HS-27A (cell line): ENCODE results near the gene GLYATL1B.
"Not testable (repeated sequence)": the region's sequence is repeated elsewhere in the genome, so short reads cannot be mapped to it uniquely, and the experiment has no call there.

Experiments used
- DNase-seq: peaks from one replicate; pipeline ENCODE4 v3.0.0-alpha.2; 2012; ENCODE audit warnings: low read depth, missing footprints

Gene GLYATL1B

DNA sequence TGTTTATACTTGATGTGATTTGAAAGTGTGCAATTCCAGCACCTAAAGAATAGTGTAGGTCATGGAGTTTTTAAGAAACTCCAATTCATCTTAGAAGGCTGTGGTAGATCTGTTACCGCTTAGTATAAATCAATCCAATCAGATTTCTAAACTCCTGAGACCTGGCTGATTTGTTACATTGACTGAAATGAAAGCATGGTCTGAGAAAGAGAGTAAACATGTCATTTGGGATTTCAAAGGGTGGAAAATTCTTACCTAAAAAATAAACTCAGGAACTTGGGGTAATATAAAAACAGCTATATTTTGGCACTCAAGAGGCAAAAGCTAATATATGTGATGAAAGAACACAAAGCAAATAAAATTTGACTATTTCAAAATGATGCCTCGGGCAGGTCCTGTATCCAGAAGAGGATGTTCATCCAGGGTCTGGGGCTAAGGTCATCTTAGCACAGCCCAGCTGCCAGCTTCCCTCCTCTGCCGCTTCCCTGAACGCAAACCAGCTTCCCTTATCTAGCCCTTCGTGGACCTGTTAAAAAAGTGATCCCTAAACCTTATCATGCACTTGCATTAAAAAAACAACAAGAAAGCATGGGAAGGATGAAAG, 10.0 kb downstream of the GLYATL1B start:
- DNase-seq = not testable (repeated sequence)

DNA sequence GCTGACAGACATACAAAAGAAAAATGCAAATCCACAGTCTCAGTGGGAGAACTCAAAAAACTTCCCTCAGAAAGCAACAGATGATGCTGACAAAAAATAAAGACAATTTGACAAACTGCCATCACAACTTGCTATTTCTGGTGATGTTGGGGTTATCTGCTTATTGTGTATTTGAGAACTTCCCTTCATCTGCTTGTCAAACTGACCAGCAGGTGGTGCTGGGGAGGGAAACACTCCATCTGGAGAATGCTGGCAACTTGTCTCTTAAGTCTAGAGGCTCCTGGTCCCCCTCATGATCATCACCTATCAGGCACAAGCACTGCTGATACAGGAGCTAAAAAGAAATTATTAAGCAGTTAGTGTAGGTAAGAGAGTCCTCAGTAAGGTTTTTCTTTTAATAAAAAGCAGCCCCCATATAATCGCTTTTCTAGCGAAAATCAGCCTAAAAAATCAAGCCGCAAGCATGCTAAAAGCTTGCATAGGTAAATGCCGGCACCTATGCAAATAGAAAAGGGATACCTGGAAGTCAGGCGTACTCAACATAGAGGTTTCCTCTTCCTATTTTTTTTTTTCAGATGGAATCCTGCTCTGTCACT, 11.1 kb downstream of the GLYATL1B start:
- no peak for DNase-seq

DNA sequence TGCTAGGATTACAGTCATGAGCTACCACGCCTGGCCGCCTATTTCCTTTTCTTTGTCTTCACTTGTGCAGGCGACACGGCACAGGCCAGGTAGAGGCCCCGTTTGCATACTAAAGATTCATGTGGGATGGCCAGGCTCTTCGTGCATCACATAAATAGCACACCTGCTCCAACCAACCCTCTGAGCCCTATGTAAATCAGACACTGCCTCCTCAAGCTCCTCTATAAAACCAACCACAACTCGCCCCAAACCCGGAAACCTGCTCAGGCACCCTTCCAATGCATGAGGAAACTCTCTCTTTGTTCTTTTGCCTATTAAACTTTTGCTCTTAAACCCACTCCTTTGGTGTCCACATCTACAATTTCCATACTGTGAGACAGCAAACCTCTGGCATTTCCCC, 11.8 kb downstream of the GLYATL1B start:
- DNase-seq = not testable (repeated sequence)

DNA sequence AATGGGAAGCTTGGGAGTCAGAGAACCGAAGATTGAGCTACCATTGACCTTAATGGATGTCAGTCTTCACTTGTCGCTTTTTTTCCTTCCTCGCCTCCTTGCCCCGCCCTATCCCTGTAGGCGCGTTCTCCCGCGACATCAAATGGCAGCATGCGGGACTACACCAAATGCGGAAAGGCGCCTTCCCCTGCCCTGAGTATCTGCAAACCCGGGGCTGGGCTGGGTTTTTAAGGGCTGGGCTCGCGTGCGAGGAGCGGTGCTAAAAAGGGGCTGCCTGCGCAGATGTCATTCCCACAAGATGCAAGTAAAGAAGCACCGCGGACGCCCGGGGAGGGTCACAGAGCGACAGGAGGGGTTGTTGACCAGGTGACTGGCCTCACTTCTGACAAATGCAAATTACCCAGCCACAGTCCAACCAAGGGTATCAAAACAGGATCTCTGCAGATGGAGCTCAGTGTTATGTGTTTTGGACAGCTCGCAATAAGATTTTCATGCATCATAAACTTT, 16.2 kb downstream of the GLYATL1B start:
- no peak for DNase-seq

DNA sequence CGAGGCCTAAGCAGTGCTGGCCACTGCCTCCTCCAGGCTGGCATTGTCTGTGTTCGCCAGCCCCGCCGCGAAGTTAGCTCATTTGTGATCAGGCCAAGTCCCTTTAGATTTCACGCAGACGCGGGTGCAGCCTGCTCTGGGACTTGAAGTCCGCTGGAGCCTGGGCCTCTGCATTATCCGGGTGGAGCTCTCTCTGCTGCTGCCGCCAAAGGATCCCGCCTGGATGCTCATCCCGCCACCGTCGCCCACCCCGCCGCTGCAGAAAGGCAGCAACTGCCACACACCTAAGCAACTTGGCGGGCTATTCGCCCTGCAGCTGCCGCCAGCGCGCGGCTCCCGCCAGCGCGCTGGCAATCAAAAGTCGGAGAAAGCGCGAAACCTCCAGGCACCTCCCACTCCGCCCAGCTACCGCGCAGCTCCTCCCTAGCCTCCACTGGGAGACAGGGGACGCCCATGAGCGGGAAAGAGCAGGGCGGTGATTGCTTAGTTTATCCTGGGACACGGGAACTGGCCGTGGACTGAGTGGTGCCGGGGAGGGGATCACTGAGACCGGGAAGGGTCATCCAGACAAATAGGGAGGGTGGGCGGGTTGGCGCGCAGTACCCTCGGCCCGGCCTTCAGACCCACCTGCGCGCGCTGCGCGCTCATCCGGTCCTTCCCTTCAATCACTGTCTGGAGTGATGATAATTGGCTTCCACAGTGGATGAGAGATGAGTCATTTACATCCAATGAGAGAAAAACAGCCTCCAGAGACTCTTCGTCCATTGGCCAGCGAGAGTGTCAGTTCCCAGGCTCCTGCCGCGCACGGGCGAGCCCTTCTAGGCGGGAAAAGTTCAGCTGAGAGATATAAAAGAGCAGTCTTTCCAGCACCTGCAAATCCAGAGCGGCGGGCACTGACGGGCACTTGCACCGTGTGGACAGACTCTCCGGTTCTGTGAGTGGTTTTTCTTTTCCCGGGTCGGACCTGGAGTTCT, 20.5 kb downstream of the GLYATL1B start, which contains the start of gene FAM111B:
TSS of gene FAM111B (plus strand) at position 875 of the 974 bp plus-strand sequence. CDS start 2,389 bp downstream, outside the sequence.
- DNase-seq = peak; percentile 83

DNA sequence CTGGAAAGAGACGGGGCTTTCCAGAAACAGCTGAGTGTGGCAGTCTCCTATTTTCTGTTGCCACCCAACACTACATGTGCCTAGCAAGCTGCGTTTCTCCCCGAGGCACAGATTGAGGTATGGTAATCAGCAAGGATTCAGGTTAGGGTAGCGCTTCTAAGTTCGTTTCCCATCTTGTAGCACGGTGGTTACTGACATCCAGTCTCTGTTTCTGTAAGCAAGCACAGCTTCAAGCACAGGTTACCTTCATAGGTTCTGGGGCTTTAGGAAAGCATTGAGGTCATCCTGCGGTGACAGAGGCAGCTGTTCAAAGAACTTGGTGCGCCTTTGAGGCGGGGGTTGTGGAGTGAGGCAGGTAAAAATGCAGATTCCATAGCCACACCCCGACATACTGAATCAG, 21.6 kb downstream of the GLYATL1B start:
- DNase-seq = not testable (repeated sequence)

DNA sequence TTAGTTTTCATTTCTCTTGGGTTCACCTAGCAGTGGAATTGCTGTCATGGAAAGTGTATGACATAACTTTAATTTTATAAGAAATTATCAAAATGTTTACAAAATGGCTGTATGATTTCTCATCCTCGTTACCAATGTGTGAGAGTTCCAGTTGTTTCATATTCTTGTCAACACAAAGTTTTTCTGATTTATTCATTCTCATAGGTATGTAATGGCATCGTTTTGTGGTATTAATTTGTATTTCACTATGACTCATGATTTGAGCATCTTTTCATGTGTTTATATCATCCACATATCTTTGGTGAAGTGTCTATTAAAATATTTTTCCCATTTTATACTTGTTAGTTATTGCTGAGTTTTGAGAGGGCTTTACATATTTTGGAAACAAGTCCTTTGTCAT, 26.4 kb downstream of the GLYATL1B start:
- no peak for DNase-seq

DNA sequence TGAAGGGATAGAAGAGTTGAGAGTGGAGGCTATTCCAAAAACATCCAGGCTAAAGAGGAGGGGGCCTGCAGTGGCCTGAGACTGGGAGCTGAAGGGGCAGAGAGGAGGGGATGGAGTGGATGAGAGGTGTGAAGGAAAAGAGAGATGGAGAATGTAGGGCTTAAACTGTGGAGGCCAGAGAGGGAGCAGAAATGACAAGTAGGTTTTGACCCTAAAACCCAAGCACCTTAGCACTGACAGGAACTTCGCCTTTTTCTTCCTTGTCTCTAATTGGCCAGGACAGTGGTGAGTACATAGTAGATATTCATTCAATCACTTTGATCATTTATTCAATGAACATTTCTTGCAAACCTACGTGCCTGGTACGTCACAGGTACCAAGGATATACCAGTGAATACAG, 28.2 kb downstream of the GLYATL1B start:
- no peak for DNase-seq

DNA sequence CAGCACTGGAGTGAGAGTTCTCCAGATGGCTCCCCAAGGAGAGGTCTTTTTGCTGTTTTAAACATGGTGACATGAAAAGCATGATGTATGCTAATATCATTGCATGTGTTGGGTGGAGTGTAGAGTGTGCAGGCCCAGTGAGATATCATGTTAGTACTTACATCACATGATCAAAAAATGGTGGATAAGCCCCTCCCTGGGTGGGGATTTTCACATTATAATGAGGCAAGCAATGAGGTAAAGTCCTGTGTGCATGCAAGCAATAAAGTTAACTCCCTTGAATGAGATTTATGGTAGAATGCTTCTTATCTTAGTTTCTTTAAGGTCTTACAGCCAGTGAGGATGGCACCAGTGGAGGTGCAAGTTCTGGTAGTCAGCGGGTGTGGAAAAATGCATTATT, 29.4 kb downstream of the GLYATL1B start:
- DNase-seq = no peak

DNA sequence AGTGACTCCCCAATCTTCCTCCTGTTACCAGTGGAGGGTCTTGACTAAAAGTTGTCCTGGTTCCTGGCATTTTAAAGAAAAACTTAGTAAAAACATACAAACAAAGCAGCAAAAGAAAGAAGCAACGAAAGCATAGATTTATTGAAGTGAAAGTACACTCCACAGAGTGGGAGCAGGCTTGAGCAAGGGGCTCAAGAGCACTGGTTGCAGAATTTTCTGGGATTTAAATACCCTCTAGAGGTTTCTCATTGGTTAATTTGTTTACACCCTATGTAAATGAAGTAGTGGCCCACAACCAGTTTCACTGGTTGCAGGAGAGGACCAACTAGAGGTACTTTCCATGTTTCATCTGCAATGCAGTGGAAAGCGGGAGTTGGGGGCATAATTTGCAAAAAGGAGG, 31.7 kb downstream of the GLYATL1B start:
- no peak for DNase-seq

DNA sequence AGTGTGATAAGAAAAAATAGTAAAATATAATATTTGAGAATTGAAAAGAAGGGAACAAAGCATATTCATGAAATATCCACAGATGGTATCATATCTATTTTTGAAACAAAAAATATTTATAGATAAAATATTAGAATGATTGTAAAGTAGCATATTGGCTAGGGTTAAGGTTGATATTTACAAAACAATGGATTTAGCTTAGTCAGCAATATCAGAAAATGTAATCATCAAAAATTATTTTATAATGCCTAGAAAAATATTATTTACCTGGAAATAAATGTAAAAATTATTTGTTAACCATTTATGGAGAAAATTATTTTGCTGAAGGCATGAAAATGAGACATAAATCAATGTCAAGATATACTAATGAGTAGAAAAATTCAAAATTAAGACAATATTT, 33.7 kb downstream of the GLYATL1B start:
- no peak for DNase-seq

DNA sequence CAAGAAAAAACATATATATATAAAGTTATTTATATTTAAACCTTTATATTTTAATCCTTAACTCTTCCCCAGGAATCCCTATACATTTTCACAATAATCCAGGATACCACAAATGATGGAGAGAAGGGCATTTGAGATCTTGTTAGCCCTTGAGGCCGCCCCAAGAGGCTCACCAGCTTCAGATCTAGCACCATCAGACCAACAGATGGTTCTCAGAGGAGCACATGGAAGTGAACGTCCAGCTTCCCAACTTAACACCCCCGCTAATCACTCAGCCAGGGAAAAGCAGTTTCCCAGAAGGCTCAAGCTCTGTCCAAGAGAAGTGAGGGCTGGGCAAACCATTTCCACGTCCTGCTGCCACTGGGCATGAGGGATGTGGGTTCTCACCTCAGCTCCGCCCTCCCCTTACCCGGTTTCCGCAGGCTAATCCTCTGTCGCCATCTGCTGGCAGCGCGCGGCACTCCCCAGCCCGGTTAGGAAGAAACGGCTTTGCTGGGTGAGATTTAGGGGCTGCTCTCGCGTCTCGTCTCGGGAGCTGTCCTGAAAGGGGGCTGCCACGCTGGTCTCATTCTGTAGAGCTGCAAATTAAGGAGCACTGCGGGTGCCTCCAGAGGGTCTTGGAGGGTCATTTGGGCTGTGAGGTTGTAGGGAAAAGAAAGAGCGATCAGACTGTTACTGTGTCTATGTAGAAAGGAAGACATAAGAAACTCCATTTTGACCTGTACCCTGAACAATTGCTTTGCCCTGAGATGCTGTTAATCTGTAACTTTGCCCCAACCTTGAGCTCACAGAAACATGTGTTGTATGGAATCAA, 49.7 kb downstream of the GLYATL1B start:
- DNase-seq = no peak

DNA sequence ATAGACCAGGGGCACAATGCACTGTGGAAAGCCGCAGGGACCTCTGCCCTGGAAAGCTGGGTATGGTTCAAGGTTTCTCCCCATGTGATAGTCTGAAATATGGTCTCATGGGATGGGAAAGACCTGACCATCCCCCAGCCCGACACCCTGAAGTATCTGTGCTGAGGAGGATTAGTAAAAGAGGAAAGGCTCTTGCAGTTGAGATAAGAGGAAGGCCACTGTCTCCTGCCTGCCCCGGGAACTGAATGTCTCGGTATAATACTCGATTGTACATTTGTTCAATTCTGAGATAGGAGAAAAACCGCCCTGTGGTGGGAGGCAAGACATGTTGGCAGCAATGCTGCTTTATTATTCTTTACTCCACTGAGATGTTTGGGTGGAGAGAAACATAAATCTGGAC, 50.4 kb downstream of the GLYATL1B start:
- not testable (repeated sequence) for DNase-seq

DNA sequence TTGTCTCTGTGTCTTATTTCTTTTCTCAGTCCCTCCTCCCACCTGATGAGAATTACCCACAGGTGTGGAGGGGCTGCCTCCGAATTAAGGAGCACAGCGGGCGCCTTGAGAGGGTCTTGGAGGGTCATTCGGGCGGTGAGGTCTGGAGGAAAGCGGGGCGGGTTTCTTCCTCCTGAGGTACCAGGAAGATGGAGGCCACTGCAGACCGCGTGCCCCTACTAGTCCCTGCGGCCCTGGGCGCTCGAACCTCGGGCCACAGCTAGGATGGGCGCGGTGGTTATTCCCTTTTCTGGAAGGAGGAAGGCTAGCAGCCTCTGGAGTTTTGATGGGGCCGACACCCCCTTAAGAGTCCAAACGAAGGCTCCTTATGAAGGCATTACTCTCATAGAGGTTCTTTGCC, 51.1 kb downstream of the GLYATL1B start:
- no peak for DNase-seq

DNA sequence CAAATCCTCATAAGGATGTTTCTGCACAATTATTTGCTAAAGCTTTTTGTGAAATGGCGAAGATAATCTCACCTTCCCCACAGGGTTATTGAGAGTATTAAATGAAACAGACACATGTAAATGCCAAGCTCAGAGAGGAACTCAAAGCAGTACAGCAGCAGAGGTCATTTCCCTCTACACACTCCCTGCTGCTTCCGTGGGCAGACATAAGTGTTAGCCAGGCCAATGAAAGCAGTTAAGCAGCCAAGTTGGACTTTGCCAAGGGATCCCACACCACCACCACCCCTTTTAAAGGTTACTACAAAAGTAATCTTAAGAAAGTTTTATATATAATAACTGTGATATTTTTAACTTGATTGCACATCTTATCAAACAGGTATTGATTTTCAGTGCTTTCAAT, 52.5 kb downstream of the GLYATL1B start:
- DNase-seq = no peak

DNA sequence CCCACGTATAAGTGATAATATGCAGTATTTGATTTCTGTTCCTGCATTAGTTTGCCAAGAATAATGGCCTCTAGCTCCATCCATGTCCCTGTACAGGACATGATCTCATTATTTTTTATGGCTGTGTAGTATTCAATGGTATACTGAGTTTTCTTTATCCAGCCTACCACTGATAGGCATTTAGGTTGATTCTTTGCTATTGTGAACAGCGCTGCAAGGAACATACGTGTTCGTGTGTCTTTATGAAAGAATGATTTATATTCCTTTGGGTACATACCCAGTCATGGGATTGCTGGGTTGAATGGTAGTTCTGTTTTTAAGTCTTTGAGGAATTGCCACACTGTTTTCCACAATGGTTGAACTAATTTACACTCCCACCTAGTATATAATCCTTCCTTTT, 55.1 kb downstream of the GLYATL1B start:
- no peak for DNase-seq

DNA sequence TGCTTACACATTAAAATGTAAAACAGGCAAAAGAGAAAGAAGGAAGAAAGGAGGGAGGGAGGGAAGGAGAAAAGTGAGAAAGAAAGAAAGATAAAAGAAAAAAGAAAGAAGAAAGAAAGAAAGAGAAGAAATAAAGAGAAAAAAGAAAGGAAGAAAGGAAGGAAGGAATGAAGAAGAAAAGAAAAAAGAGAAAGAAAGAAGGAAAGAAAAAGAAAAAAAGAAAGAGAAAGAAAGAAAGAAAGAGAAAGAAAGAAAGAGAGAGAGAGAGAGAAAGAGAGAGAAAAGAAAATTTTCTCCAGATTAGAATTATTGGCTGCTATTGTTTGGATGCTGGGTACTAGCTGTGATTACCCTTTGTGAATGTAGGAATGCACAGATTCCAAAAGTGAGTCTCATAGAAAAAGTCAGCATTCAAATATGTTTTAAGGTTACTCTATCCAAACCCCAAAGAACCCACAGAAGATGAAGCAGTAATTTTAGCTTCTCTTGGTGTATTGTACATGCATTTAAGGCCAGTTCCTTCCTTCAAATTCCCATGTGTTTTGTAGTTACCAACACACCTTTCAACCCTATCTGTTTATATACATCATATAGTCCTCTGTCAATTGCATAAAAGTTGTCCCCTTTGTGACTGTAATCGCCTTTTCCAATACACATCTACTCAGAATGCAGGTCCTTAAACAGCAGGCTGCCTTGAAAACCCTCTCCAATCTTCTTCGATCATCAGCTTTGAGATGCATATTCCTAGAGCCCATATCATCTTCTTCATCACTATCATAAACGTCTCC, 55.8 kb downstream of the GLYATL1B start:
- peak; percentile 41 for DNase-seq

DNA sequence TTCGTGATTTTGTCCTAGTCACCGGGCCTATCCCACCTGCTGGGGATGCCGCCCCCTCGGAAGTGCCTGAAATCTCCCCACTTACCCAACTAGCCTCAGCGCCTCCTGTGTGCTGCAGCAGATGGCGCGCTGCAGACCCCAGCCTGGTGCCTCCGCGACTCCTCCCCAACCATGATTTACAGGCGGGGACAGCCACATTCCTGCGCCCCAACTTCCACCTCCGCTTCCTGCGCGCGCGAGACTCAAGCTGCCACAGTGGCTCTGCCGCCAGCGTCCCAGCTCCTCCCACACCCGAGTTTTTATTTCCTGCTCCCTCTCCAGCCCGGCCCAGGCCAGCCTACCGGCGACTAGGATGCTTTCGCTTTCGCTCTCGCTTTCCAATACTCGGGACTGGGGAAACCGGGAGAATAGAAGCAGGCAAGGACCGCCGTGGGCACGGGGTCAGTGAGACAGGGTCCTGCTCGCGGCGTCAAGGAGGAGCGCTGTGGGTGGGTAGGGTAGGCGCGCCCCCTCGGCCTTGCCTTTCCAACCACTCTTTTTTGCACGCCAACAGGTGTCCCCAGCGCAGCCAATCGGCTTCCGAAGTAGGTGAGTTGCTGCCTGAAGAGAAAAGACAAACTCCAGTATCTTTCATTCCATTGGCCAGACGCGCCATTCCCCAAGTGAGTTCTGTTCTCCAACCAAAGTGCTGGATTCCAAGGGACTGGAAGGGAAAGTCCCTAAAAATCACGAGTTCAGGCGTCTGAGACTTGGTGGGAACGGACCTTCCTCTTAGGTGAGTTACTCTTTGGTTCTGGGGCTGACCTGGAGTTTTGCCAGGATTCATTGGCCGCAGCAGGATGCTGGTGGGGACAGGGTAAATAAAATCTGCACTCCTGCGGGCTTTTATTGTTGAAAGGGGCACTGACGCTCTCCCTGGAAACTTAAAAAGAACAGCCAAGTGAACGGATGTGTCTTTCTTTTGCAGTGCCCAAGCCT, 56.7 kb downstream of the GLYATL1B start, which contains the start of gene FAM111A:
TSS of gene FAM111A (plus strand) at position 327 of the 978 bp plus-strand sequence. CDS start 6,017 bp downstream, outside the sequence.
- peak; percentile 73 for DNase-seq

DNA sequence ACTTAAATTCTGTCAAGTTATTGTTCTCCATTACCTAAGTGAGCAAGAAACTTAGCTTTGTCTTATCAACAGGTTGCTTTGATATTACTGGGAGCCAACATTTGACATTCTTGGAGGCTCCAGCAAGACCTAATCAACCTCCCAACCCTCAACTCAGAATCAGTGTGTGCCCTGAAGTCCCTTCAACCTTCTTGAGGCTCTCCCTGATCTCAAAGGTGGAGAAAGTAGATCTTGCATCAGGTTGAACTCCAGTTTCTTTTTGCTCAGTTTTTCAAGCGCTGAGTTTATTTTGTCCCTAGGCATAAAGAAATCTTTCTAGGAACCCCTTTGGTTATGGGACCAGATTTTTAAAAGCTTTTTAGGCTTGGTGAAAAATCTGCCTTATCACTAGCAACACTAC, 58.0 kb downstream of the GLYATL1B start:
- no peak for DNase-seq
